ENCODE data around the gene PHETA1. TPM values are rescaled to one million over a fixed set of nuclear protein-coding genes. Genes with fewer than 3 reads are reported as not detected.

Gene PHETA1
- total and polyA plus RNA-seq, 2 donors (not counting 1 experiment from before 2014, with no cell fraction given) = 7.4 to 9.4 TPM

DNA sequence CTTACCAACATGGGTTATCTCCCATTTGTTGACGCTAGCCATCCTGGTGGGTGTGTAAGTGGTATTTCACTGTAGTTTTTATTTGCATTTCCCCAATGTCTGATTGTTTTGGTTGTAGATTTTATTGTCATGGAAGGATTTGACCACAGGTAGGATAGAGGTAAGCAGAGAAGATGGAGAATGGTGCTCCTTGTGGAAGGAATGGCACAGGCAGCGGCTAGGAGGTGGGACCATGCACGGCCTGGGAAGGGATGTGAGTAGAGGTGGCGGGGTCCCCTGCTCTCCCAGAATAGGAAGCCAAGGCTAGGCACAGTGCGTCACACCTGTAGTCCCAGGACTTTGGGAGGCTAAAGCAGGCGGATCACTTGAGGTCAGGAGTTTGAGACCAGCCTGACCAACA, 41.4 kb downstream of the PHETA1 start:
- H3K4me3 Mint-ChIP-seq = no peak overlapping the region
- H3K9ac ChIP-seq (ENCODE audit: low read length) = no peak overlapping the region
- POLR2A ChIA-PET = no interaction called here
- H3K27me3 Mint-ChIP-seq = peaks cover 7% of the 10 kb centered on the region
- no peak overlapping the region for H3K27ac ChIP-seq (ENCODE audit: low read length in 2 of 2)
- H3K36me3 ChIP-seq (replicated peaks in 1 of 2; ENCODE audit: control extremely low read depth in 1 of 2, control insufficient read depth in 1 of 2, extremely low read depth in 1 of 2, insufficient read depth in 2 of 2, low read length in 1 of 2) = no peaks in the 10 kb centered on the region
- WGBS (ENCODE audit: insufficient coverage) = 98% methylated on average over 6 of the region's 6 CpGs
- ATAC-seq (ENCODE audit: low read depth) = no peak
- H2AFZ ChIP-seq (ENCODE audit: insufficient read depth, low read depth, low read length, poor library complexity, severe bottlenecking) = no peak overlapping the region
- peaks cover 0 to 5% (median 0%) of the 10 kb centered on the region in 4 experiments for H3K27me3 ChIP-seq (replicated peaks in 1 of 4; ENCODE audit: control extremely low read depth in 1 of 4, control insufficient read depth in 3 of 4, insufficient read depth in 4 of 4, low read length in 3 of 4)
- no peak overlapping the region for H3K4me3 ChIP-seq (ENCODE audit: control extremely low read depth in 1 of 5, extremely low read depth in 1 of 5, insufficient read depth in 1 of 5, low read depth in 2 of 5, low read length in 4 of 5)
- no peaks in the 10 kb centered on the region for H3K9me3 Mint-ChIP-seq (ENCODE audit: insufficient read depth)
- CTCF ChIA-PET = no interaction called here
- intact Hi-C loops (cut with micrococcal nuclease) = no loop called here
- H3K4me1 ChIP-seq (ENCODE audit: control insufficient read depth in 2 of 2, insufficient read depth in 2 of 2, low read length in 2 of 2) = peaks cover 0 to 4% of the 10 kb centered on the region in 2 donors
- H3K27ac Mint-ChIP-seq = no peak overlapping the region
- no peak overlapping the region for H3K4me2 ChIP-seq (replicated peaks; ENCODE audit: low read depth, low read length, poor library complexity, severe bottlenecking)
- TF ChIP-seq EZH2 (IDR thresholded peaks at IDR 0.05; ENCODE audit: borderline replicate concordance, insufficient read depth, low read depth, low read length, poor library complexity, severe bottlenecking) (no peak), CTCF (IDR thresholded peaks at IDR 0.05) (no peak)
- no peaks in the 10 kb centered on the region for H3K4me1 Mint-ChIP-seq
- no peaks in the 10 kb centered on the region for H3K9me3 ChIP-seq (ENCODE audit: control extremely low read depth in 1 of 3, control insufficient read depth in 2 of 3, insufficient read depth in 1 of 3, low read length in 2 of 3)
- H3K79me2 ChIP-seq (ENCODE audit: control insufficient read depth, insufficient read depth, low read length) = no peaks in the 10 kb centered on the region
- no peak for DNase-seq
- no peaks in the 10 kb centered on the region for H4K20me1 ChIP-seq (ENCODE audit: control insufficient read depth, insufficient read depth, low read length, poor library complexity, severe bottlenecking)

GRCh38 chr12:111322336-111323250, 46.3 kb downstream of the PHETA1 start:
- WGBS (ENCODE audit: insufficient coverage) = 92% methylated on average over 24 of the region's 25 CpGs
- Histone ChIP-seq H3K79me2 (ENCODE audit: control insufficient read depth, insufficient read depth, low read length) (no peaks in the 10 kb centered on the region), H3K27ac (ENCODE audit: low read length in 2 of 2) (no peak overlapping the region), H3K36me3 (replicated peaks in 1 of 2; ENCODE audit: control extremely low read depth in 1 of 2, control insufficient read depth in 1 of 2, extremely low read depth in 1 of 2, insufficient read depth in 2 of 2, low read length in 1 of 2) (no peaks in the 10 kb centered on the region), H3K9me3 (ENCODE audit: control extremely low read depth in 1 of 3, control insufficient read depth in 2 of 3, insufficient read depth in 1 of 3, low read length in 2 of 3) (peaks cover 0 to 4% (median 0%) of the 10 kb centered on the region in 3 donors), H2AFZ (ENCODE audit: insufficient read depth, low read depth, low read length, poor library complexity, severe bottlenecking) (no peak overlapping the region), H3K27me3 (replicated peaks in 1 of 4; ENCODE audit: control extremely low read depth in 1 of 4, control insufficient read depth in 3 of 4, insufficient read depth in 4 of 4, low read length in 3 of 4) (no peaks in the 10 kb centered on the region), H3K4me1 (ENCODE audit: control insufficient read depth in 2 of 2, insufficient read depth in 2 of 2, low read length in 2 of 2) (no peaks in the 10 kb centered on the region), H4K20me1 (ENCODE audit: control insufficient read depth, insufficient read depth, low read length, poor library complexity, severe bottlenecking) (no peaks in the 10 kb centered on the region), H3K9ac (ENCODE audit: low read length) (no peak overlapping the region), H3K4me2 (replicated peaks; ENCODE audit: low read depth, low read length, poor library complexity, severe bottlenecking) (no peak overlapping the region), H3K4me3 (ENCODE audit: control extremely low read depth in 1 of 5, extremely low read depth in 1 of 5, insufficient read depth in 1 of 5, low read depth in 2 of 5, low read length in 4 of 5) (no peak overlapping the region)
- H3K4me1 Mint-ChIP-seq = no peaks in the 10 kb centered on the region
- ChIA-PET POLR2A (no interaction called here), CTCF (interaction anchor here (0.6 to 1.4 kb wide), 4 partner anchors 8 to 129 kb away, joined by 3 to 4 read pairs (median 4); no protein-coding TSS in a partner anchor)
- H3K27me3 Mint-ChIP-seq = no peaks in the 10 kb centered on the region
- no peak overlapping the region for H3K27ac Mint-ChIP-seq
- TF ChIP-seq EZH2 (IDR thresholded peaks at IDR 0.05; ENCODE audit: borderline replicate concordance, insufficient read depth, low read depth, low read length, poor library complexity, severe bottlenecking) = no peak
- TF ChIP-seq CTCF (IDR thresholded peaks at IDR 0.05) = no peak
- no peak overlapping the region for H3K4me3 Mint-ChIP-seq
- H3K9me3 Mint-ChIP-seq (ENCODE audit: insufficient read depth) = no peaks in the 10 kb centered on the region
- DNase-seq (no peak), ATAC-seq (ENCODE audit: low read depth) (no peak)
- intact Hi-C loops (cut with micrococcal nuclease) = no loop called here
